Osteocyte (in vitro differentiated cells): ENCODE results near the gene C19orf53. TPM values are rescaled to one million over a fixed set of nuclear protein-coding genes. Genes with fewer than 3 reads are reported as not detected.
"Not testable (repeated sequence)": the region's sequence is repeated elsewhere in the genome, so short reads cannot be mapped to it uniquely, and the experiment has no call there.

Source experiments
- DNase-seq: peaks from one replicate; pipeline ENCODE4 v3.0.0; 2021; ENCODE audit warnings: mixed read lengths; ENCODE audit not compliant: unreplicated experiment; ENCODE audit errors: extremely low spot score
- H3K27ac Mint-ChIP-seq: one replicate; pipeline ENCODE4 v1.8.0; 2021; ENCODE audit warnings: mild to moderate bottlenecking, mixed read lengths; ENCODE audit not compliant: unreplicated experiment
- H3K27me3 Mint-ChIP-seq: one replicate; pipeline ENCODE4 v1.8.0; 2021; ENCODE audit warnings: mixed read lengths; ENCODE audit not compliant: unreplicated experiment
- H3K36me3 Mint-ChIP-seq: one replicate; pipeline ENCODE4 v1.8.0; 2021; ENCODE audit warnings: mixed read lengths; ENCODE audit not compliant: unreplicated experiment
- H3K4me1 Mint-ChIP-seq: one replicate; pipeline ENCODE4 v1.8.0; 2021; ENCODE audit warnings: mixed read lengths; ENCODE audit not compliant: unreplicated experiment
- H3K4me3 Mint-ChIP-seq: one replicate; pipeline ENCODE4 v1.8.0; 2021; ENCODE audit warnings: mild to moderate bottlenecking, moderate library complexity, mixed read lengths; ENCODE audit not compliant: unreplicated experiment
- H3K9me3 Mint-ChIP-seq: one replicate; pipeline ENCODE4 v1.8.0; 2021; ENCODE audit warnings: mixed read lengths; ENCODE audit not compliant: unreplicated experiment
- CTCF ChIP-seq: fragments of 200-600 bp; sonication (generic); IDR thresholded peaks from 2 replicates; pipeline ENCODE4 v1.5.0; 2021; ENCODE audit warnings: antibody characterized with exemption, mild to moderate bottlenecking, moderate library complexity
- total RNA-seq: library from RNA; stranded (reverse); gene quantifications from 2 replicates; pipeline ENCODE4 v1.2.1, GENCODE V29; 2021

Gene C19orf53
- total RNA-seq, 1 donor from 2014 or later = 86.6 TPM

- Mint-ChIP-seq H3K4me3 (no peak overlapping the region), H3K27ac (no peak overlapping the region), H3K27me3 (no peaks in the 10 kb centered on the region), H3K4me1 (no peaks in the 10 kb centered on the region), H3K36me3 (peaks cover 3% of the 10 kb centered on the region), H3K9me3 (peaks cover 8% of the 10 kb centered on the region)
- no peak for DNase-seq
- no peak for TF ChIP-seq CTCF
Measured at GRCh38 chr19:13742756-13743155, 31.5 kb upstream of the C19orf53 start.

- no peak overlapping the region for H3K27ac Mint-ChIP-seq
- no peaks in the 10 kb centered on the region for H3K27me3 Mint-ChIP-seq
- no peak for TF ChIP-seq CTCF
- no peak overlapping the region for H3K4me3 Mint-ChIP-seq
- no peak for DNase-seq
- H3K4me1 Mint-ChIP-seq = peaks cover 10% of the 10 kb centered on the region
- peaks cover 8% of the 10 kb centered on the region for H3K9me3 Mint-ChIP-seq
- H3K36me3 Mint-ChIP-seq = peaks cover 3% of the 10 kb centered on the region
Measured at GRCh38 chr19:13744174-13744573, 30.1 kb upstream of the C19orf53 start.

GRCh38 chr19:13747098-13747453, 27.2 kb upstream of the C19orf53 start:
- H3K4me1 Mint-ChIP-seq = peaks cover 14% of the 10 kb centered on the region
- H3K4me3 Mint-ChIP-seq = peak overlapping the region; percentile 84
- no peak for DNase-seq
- peaks cover 6% of the 10 kb centered on the region for H3K36me3 Mint-ChIP-seq
- peak overlapping the region; percentile 86 for H3K27ac Mint-ChIP-seq
- no peak for TF ChIP-seq CTCF
- no peaks in the 10 kb centered on the region for H3K27me3 Mint-ChIP-seq
- peaks cover 8% of the 10 kb centered on the region for H3K9me3 Mint-ChIP-seq

GRCh38 chr19:13748169-13748828, 26.0 kb upstream of the C19orf53 start:
- DNase-seq = no peak
- Mint-ChIP-seq H3K9me3 (peaks cover 8% of the 10 kb centered on the region), H3K27me3 (no peaks in the 10 kb centered on the region), H3K4me3 (peak overlapping the region; percentile 84), H3K36me3 (peaks cover 6% of the 10 kb centered on the region), H3K4me1 (peaks cover 14% of the 10 kb centered on the region), H3K27ac (peak overlapping the region; percentile 86)
- TF ChIP-seq CTCF = no peak

- Mint-ChIP-seq H3K4me3 (no peak overlapping the region), H3K9me3 (peaks cover 8% of the 10 kb centered on the region)
- TF ChIP-seq CTCF = no peak
Measured at GRCh38 chr19:13751436-13751835, 22.8 kb upstream of the C19orf53 start.

GRCh38 chr19:13753622-13754021, 20.6 kb upstream of the C19orf53 start:
- not testable (repeated sequence) for H3K4me1 Mint-ChIP-seq, H3K27me3 Mint-ChIP-seq, H3K4me3 Mint-ChIP-seq, H3K27ac Mint-ChIP-seq, DNase-seq, H3K9me3 Mint-ChIP-seq
- H3K36me3 Mint-ChIP-seq = peaks cover 30% of the 10 kb centered on the region

More at GRCh38 chr19:13751436-13751835, 22.8 kb upstream of the C19orf53 start:
- Mint-ChIP-seq H3K36me3 (peaks cover 20% of the 10 kb centered on the region), H3K4me1 (peaks cover 14% of the 10 kb centered on the region), H3K27me3 (no peaks in the 10 kb centered on the region), H3K27ac (no peak overlapping the region)
- DNase-seq = no peak
